ENCODE data around the gene USPL1.
A peak's percentile ranks its signal among the peaks of the same experiment; 100 is the strongest.
"Not testable (repeated sequence)": the region's sequence is repeated elsewhere in the genome, so short reads cannot be mapped to it uniquely, and the experiment has no call there.

Gene USPL1

DNA sequence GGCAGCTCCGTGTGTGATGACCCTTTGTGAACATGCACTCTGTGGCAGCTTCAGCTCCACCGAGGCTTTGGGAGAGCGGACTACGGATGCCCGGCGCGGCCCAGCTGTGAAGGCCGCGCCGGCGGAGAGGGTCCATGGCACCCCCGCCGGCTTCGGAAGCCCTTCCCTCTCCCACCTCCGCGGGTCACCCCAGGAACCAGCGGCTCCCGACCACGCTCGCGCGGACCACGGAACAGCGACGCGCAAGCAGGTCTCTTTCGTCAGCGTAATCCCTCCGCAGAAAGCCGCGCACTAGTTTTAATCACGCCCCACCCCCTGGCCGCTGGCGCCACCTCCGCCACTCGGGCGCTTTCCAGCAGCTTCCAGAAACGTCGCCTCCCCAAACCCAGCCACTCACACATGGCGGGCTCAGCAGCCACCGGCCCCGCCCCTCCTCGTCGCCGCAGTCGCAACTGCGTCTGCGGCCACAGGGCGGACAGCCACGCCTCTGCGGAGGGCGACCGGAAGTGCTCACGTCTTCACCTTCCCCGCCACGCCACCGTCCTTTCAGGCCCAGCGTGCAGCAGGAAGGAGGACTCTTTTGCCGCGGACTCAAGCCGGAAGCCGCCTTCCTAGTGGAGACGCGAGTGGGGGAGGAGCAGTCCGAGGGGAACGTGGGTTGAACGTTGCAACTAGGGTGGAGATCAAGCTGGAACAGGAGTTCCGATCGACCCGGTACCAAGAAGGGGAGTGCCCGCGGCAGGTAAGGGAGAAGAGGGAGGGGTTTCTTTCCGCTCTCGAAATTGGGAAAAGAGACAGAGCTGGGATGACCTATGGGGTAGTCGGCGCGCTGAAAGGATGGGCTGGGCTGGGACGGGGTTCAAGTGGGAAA, at the start of gene USPL1:
Gene USPL1, plus strand, starts transcription at position 606 of the 871 bp plus-strand sequence. CDS start 3,221 bp downstream, outside the sequence.
- peak; percentile 97 to 99 for DNase-seq (ENCODE audit: extremely low read depth in 1 of 2, low read depth in 1 of 2)

DNA sequence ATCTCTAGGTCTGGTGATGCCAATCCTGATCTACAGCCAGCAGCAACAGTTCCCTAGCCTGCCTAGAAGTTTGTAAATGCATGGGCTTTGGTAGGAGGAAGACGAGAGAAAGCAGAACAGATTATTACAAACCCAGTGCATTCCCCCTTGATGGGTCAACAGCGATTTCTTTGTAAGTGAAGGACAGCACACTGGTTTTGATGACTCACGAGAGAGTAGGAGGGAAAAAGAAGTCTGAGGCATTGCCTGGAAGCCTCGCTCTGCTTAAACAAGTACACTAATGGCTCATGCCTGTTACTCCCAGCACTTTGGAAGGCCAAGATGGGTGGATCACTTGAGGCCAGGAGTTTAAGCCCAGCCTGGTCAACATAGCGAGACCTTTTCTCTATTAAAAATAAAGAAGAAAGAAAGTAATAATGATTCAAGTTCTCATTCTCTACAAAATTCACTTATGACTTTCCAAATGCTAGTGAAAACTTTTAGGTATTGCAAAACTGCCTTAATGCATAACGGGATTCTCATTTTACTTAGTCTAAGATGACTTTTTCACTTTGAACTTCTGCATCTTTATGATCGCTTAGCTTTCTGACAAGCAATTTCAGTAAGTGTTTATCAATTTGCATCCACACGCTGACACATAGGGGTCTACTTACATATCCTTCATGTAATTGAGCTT, 47.7 kb upstream of the USPL1 start:
- no peak for DNase-seq (ENCODE audit: extremely low read depth in 1 of 2, low read depth in 1 of 2)

DNA sequence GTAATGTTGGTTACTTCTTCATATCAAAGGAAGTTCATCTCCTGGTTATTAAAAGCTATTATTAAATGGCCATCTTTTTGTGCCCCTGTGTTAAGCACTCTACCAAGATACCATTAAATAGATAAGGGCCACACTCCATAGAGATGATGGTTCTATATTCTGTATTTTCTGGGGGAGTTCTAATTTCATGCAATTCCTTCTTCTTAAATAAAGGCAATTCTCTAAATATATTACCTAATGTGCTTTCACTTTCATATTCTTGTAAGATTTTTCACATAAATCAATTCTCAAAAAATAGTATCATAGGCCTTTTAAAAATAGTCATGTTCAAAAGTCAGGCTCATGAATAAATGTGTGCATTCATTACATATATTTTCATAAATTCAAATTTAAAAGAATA, 47.0 kb upstream of the USPL1 start:
- no peak for DNase-seq (ENCODE audit: extremely low read depth in 1 of 2, low read depth in 1 of 2)

DNA sequence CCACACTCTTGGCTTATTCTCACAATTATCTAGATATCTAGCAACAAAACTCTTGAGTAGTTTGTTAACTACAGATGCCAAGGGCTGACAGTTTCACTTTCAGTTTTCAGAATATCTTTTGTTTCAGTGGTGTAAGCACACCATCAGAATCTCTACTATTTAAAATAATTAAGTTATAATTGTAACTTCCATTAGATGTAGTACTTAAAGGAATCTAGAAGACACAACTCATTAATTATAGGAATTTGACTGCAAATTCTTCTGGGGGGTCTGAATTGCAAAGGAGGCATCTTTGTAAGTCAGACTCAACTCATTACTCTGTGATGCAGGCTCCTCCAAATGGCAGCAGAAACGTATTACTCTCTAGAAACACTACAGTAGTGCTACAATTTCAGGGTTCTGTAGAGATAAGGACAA, 44.9 kb upstream of the USPL1 start:
- no peak for DNase-seq (ENCODE audit: extremely low read depth in 1 of 2, low read depth in 1 of 2)

DNA sequence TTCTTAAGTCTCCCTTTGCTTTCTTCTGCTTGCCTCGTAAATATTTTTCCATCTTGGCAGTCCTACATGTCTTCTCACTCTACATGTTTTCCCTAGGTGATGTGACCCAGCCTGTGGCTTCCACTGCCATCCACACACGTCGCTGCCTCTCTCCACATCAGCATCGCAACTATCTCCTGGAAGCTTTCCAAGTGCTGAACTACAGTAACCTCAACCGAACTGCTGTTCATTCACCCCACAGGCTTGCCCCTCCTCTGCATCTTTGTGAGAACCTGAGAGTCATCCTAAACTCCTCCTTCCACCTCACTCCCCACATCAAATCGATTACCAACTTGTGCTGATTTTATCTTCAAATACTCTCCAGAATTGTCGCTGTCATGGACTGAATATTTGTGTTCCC, 41.2 kb upstream of the USPL1 start:
- DNase-seq (ENCODE audit: extremely low read depth in 1 of 2, low read depth in 1 of 2) = peak in 1 of 2 donors; percentile 35

DNA sequence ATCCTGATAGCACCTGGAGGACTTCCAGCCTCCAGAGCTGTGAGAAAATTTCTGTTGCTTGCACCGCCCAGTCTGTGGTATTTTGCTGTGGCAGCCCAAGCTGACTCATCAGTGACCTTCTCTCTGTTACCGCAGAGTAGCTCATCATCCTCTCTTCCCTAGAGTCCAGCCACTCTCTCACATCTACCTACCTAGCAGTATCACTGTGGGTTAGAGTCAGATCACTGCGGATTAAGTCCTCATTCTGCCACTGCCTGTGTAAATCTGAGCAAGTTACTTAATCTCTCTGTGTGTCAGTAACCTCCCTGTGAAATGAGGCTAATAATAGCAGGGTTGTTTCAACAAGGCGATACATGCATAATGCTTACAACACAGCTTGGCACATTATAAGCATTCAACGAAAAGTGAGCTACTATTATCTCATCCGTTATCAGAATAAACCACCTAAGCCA, 40.3 kb upstream of the USPL1 start:
- DNase-seq (ENCODE audit: extremely low read depth in 1 of 2, low read depth in 1 of 2) = peak; percentile 20 to 51

DNA sequence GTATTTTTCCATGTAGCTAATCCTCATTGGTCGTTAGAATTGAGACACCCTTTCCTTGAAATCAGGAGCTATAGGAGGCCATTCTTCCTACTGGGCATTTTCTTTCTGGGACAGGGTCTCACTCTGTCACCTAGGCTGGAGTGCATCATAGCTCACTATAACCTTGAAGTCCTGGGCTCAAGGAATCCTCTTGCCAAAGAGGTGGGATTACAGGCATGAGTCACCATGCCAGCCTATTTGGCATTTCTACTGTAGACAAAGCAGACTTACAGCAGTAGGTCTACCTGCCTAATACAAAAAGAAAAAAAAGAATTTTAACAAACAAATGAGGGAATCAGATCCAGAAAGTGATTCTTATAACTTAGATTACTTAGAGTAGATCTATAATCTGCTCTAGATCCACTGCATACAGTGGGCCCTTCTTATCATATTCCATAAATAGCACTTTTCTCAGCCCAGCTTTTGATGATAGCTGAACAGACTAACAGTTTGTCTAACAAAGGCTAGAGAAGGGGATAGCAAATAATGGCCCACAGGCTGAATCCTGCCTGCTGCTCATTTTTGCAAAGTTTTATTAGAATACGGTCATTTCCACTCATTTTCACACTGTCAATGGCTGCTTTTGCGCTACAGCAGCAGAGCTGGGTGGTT, 36.7 kb upstream of the USPL1 start:
- DNase-seq (ENCODE audit: extremely low read depth in 1 of 2, low read depth in 1 of 2) = no peak

DNA sequence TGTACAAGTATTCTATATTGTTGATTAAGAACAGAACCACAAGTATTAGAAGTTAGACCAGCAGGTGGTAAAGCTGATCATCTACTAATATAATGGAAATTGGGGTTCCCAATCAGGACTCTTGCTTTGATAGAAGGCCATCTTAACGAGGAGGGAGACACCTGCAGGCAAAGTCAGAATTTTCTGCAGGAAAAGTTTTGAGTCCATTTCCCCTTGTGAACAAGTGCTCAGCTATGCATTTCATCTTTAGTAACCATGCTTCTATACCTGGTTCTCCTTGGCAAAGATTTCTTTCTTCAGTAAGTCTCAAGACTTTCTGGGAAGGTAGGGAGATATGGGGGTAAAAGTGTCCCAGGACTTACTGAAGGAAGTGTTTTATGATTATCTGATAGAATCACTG, 36.1 kb upstream of the USPL1 start:
- DNase-seq (ENCODE audit: extremely low read depth in 1 of 2, low read depth in 1 of 2) = no peak

DNA sequence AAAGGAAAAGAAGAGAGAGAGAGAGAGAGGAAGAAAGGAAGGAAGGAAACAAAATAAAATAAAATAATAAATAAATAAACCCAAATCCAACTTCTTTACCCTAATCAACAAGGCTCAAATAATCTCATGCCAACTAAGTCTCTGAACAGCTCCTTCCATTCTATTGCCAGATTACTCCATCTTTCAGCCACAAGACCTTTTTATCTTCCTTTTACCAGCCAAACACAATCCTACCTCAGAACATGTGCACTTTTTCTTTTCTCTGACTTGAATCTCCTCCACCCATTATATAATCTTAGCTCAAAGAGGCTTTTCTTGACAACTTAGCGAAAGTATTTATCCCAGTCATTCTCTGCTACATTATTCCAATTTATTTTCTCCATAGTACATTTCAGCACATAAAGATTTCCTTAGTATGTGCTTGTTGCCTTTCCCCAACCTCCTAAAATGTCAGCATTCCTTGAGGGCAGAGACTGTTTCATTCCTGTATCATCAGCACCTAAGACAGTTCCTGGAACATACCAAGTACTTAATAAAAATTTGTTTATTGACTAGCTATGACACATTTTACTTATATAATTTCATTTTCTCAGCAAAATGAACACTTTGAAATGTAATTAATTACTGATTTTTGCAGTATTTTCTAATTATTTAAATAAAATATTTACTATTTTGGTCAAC, 33.5 kb upstream of the USPL1 start:
- no peak for DNase-seq (ENCODE audit: extremely low read depth in 1 of 2, low read depth in 1 of 2)

DNA sequence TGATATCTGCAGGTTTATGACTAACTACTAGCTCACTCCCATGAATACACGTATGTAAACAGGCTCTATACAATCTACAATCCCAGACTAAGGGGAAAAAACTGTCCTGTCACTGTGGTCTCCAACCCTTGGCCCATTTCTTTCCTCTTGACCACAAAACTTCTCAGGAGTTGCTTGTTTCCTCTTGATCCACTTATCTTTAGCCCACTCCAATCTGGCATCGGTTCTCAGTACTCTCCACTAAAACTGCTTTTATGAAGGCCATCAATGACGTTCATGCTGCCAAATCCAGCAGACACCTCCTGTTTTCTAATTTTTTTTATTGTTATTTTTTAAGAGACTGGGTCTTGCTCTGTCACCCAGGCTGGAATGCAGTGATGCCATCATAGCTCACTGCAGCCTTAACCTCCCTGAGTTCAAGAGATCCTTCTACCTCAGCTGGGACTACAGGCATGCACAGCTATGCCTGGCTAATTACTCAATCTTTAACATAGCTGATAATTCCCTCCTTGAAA, 31.9 kb upstream of the USPL1 start:
- DNase-seq (ENCODE audit: extremely low read depth in 1 of 2, low read depth in 1 of 2) = no peak

DNA sequence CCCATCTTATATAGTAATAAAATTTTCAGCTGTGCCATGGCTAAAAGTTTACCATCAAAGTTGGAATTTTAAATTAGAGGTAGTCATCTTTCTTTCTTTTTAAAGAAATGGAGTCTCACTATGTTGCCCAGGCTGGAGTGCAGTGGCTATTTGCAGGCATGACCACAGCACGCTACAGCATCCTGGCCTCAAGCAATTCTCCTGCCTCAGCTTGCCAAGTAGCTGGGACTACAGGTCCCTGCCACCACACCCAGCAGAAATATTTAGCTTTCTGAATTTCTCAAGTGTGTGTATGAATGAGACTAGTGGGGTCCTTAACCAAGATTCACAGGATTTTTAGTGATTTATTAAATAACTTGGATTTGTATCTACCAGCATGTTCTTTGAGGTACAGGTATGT, 30.5 kb upstream of the USPL1 start:
- no peak for DNase-seq (ENCODE audit: extremely low read depth in 1 of 2, low read depth in 1 of 2)

DNA sequence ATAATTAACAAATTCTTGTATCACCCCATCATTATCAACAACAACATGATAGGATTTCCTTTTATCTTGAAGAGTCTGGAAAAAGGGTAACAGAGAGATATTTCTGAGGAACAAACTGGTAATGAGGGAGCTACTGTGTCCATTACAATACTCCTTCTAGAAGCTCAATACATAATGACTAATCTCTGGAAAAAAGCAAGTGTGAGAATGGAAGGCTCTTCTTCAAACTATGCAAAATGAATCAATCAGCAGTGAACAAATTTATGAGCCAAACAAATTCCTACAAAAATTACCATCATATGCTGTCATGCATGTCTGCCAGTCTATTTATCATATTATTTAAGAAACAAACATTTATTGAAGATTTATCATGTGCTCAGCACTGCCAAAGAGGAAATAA, 30.0 kb upstream of the USPL1 start:
- no peak for DNase-seq (ENCODE audit: extremely low read depth in 1 of 2, low read depth in 1 of 2)

DNA sequence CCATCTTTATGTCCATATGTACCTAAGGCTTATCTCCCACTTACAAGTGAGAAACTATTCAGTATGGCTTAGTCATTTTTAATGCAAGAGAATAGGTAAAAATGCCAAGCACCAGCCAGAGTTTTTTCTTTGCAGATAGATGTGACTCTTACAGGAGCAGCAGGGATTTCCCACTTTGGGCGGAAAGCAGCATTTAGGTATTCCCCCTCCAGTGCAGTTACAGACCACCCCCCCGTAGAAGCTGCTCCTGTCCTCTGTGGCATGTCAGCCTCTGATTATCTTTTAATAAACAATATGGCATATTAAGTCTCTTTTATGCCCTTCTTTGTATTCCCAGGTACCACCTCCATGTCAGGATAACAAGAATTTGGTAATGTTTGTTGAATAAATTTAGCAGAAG, 24.7 kb upstream of the USPL1 start:
- no peak for DNase-seq (ENCODE audit: extremely low read depth in 1 of 2, low read depth in 1 of 2)

DNA sequence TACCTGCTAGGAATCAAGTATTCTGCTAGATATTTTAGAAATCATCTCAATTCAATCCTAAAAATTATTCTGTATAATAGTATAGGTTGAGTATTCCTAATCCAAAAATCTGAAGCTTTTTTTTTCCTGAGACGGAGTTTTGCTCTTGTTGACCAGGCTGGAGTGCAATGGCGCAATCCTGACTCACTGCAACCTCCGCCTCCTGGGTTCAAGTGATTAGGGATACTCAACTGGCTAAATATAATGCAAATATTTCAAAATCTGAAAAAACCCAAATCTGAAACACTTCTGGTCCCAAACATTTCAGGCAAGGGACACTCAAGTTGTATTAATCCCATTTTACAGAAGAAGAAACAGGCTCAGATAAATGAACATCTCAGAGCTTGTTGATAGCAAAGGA, 17.2 kb upstream of the USPL1 start:
- DNase-seq (ENCODE audit: extremely low read depth in 1 of 2, low read depth in 1 of 2) = no peak

DNA sequence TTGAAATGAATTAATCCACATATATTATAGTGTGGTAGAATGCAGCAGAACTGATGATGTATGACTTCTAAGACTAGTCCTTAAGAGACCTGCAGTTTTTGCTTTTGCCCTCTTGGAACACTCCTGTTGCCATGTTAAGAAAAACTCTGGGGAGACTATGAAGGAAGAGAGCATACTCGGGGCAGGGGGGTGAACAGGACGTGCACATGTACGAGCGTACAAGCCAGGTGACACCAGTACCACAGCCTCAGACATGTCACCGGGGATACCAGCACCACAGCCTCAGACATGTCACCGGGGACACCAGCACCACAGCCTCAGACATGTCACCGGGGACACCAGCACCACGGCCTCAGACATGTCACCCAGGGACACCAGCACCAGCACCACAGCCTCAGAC, 15.9 kb upstream of the USPL1 start:
- no peak for DNase-seq (ENCODE audit: extremely low read depth in 1 of 2, low read depth in 1 of 2)

DNA sequence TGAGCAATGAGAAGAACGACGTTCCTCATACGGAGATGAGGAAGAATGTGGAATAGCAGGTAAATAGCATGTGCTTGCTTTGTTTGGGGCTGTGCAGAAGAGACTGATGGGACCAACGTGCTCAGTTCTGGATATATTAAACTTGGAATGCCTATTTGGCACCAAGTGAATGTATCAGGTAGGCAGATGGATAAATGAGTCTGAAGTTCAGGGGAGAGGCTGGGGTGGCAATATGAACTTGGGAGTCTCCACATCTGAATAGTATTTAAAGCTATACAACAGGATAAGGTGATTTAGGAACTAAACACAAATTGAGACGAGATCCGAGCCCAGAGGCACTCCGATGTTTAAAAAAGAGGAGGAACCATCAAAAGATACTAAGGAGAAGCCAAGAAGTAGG, 12.7 kb upstream of the USPL1 start:
- DNase-seq (ENCODE audit: extremely low read depth in 1 of 2, low read depth in 1 of 2) = no peak

DNA sequence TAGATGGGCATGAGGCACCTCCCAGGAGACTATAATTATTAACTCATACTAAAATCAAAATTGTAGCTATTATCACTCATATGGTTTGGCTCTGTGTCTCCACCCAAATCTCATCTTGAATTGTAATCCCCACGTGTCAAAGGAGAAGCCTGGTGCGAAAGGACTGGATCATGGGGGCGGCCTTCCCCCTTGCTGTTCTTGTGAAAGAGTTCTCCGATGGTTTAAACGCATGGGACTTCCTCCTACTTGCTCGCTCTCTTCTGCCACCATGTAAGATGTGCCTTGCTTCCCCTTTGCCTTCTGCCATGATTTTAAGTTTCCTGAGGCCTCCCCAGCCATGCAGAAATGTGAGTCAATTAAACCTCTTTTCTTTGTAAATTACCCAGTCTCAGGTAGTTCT, 10.5 kb upstream of the USPL1 start:
- DNase-seq (ENCODE audit: extremely low read depth in 1 of 2, low read depth in 1 of 2) = not testable (repeated sequence)

DNA sequence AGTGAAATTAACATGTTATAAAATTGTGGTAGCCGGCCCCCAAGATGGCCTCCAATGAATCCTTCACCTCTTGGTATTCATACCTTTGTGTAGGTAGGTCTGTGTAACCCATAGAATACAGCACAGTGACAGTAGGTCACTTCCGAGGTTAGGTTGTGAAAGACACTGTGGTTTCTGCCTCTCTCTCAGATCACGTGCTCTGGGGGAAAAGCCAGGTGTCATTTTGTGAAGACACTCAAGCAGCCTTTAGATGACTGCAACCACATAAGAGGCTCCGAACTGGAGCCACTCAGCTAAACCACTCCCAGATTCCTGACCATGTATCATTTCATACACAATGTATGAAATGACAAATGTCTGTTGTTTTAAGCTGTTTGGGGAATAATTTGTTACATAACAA, 9.8 kb upstream of the USPL1 start:
- peak in 1 of 2 donors; percentile 46 for DNase-seq (ENCODE audit: extremely low read depth in 1 of 2, low read depth in 1 of 2)

DNA sequence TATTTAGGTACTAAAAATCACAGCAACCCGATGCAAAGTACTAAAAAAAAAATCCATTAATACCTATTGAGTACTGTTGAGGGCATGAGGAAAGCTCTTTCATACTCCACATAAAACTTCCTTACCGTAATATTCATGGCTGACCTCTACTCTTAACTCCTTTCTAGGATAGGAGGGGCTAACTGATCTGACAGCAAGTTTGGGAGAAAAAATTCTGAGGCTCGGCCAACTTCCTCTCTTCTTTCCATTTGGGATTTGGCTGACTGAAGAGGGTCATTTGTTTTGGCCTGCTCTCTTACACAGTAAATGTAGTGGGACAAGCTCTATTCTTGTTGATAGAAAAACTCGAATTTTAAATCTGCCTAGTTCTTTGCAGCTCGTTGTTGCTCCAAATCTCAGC, 9.4 kb upstream of the USPL1 start:
- no peak for DNase-seq (ENCODE audit: extremely low read depth in 1 of 2, low read depth in 1 of 2)

DNA sequence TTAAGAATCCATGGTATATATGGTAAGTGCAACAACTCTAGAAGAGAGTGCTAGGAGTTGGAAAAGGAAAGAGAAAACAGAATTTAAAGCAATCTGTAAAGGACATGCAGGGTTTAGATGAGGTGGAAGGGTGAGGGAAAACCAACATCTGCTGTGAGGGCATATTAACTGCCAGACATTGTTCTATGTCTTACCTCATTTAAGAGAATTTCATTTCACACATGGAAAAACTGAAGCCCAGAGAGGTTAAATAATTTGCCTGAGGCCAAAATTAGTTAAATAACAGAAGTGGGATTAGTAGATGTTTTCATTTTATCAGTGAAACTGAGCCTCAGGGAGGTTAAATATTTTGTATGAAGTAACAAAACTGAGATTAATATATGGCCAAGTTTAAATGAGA, 7.4 kb upstream of the USPL1 start:
- no peak for DNase-seq (ENCODE audit: extremely low read depth in 1 of 2, low read depth in 1 of 2)

DNA sequence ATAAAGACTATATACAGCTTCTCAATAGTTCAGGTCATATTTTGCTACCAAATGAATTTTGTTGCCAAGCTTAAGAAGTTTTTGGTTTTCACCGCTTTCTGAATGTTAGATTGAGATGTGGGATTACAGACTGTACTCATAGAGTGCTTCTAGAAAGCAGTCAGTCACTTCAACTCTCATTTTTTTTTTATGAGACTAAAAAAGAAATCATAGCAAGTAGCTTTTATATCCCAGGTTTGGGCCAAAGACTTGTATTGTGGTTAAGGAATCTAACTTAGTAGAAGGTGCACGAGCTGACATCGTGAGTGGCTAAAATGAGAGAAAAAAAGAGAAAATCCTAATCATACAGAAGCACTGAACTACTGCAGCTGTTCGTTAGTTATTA, 2.2 kb upstream of the USPL1 start:
- no peak for DNase-seq (ENCODE audit: extremely low read depth in 1 of 2, low read depth in 1 of 2)
